C4-2B (cell line): ENCODE measurements around the gene HDAC5.

Source experiments
- ZFX ChIP-seq: fragments of 450-650 bp; IDR thresholded peaks from 2 replicates; pipeline ENCODE4 v1.6.1; 2017
- TF ChIP-seq, protein P1 (sequence below): fragments of 450-650 bp; conservative IDR thresholded peaks from 2 replicates; pipeline ENCODE4 v1.5.1; 2017; ENCODE audit warnings: mild to moderate bottlenecking

DNA sequence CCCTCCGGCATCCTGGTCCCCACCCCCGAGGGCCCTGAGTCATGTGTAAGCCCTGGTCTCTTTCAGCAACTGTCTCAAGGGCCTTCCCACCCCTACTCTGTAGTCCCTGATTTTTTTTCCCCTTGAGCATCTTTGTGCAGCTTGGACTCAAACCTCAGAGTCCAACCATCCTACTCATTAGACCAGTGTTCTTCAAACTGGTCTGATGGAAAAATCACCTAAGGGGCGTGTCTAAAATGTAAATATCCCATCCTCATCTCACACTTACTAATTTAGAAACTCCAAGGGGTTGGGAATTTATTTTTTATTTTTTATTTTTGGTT is 52.3 kb downstream of the HDAC5 start:
- TF ChIP-seq, protein P1, sequence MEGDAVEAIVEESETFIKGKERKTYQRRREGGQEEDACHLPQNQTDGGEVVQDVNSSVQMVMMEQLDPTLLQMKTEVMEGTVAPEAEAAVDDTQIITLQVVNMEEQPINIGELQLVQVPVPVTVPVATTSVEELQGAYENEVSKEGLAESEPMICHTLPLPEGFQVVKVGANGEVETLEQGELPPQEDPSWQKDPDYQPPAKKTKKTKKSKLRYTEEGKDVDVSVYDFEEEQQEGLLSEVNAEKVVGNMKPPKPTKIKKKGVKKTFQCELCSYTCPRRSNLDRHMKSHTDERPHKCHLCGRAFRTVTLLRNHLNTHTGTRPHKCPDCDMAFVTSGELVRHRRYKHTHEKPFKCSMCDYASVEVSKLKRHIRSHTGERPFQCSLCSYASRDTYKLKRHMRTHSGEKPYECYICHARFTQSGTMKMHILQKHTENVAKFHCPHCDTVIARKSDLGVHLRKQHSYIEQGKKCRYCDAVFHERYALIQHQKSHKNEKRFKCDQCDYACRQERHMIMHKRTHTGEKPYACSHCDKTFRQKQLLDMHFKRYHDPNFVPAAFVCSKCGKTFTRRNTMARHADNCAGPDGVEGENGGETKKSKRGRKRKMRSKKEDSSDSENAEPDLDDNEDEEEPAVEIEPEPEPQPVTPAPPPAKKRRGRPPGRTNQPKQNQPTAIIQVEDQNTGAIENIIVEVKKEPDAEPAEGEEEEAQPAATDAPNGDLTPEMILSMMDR: no peak
- no peak for TF ChIP-seq ZFX
